GM23248 (cell line): ENCODE measurements around the gene KDM2A. TPM values are rescaled to one million over a fixed set of nuclear protein-coding genes. Genes with fewer than 3 reads are reported as not detected.
"Not testable (repeated sequence)": the region's sequence is repeated elsewhere in the genome, so short reads cannot be mapped to it uniquely, and the experiment has no call there.

Experiments
- DNase-seq: peaks from one replicate; pipeline ENCODE4 v3.0.0-alpha.2; 2015
- H2AFZ ChIP-seq: fragments of 200-600 bp; sonication (generic); 2 replicates; pipeline ENCODE4 v1.6.1; 2016; ENCODE audit warnings: antibody characterized with exemption
- H3F3A ChIP-seq: fragments of 200-600 bp; sonication (generic); 2 replicates; pipeline ENCODE4 v1.6.1; 2016; ENCODE audit warnings: mild to moderate bottlenecking, antibody characterized with exemption, mixed run types; ENCODE audit not compliant: insufficient read depth
- H3K27ac ChIP-seq: fragments of 200-600 bp; sonication (generic); 2 replicates; pipeline ENCODE4 v1.5.1; 2016; ENCODE audit warnings: mild to moderate bottlenecking
- H3K27me3 ChIP-seq: fragments of 200-600 bp; sonication (generic); replicated peaks from 2 replicates; pipeline ENCODE4 v1.6.1; 2016; ENCODE audit warnings: mild to moderate bottlenecking; ENCODE audit not compliant: insufficient read depth
- H3K36me3 ChIP-seq: fragments of 200-600 bp; sonication (generic); 2 replicates; pipeline ENCODE4 v1.6.1; 2016; ENCODE audit warnings: low read depth, mild to moderate bottlenecking
- H3K4me1 ChIP-seq: fragments of 200-600 bp; sonication (generic); 2 replicates; pipeline ENCODE4 v1.6.1; 2016; ENCODE audit warnings: mild to moderate bottlenecking; ENCODE audit not compliant: insufficient read depth
- H3K4me2 ChIP-seq: fragments of 200-600 bp; sonication (generic); one replicate; pipeline ENCODE4 v1.6.1; 2016; ENCODE audit warnings: mild to moderate bottlenecking; ENCODE audit not compliant: unreplicated experiment
- H3K4me3 ChIP-seq: fragments of 200-600 bp; sonication (generic); 2 replicates; pipeline ENCODE4 v1.5.1; 2016; ENCODE audit warnings: mild to moderate bottlenecking
- H3K79me2 ChIP-seq: fragments of 200-600 bp; sonication (generic); 2 replicates; pipeline ENCODE4 v1.6.1; 2016; ENCODE audit warnings: mild to moderate bottlenecking; ENCODE audit not compliant: insufficient read depth
- H3K9ac ChIP-seq: fragments of 200-600 bp; sonication (generic); 2 replicates; pipeline ENCODE4 v1.6.1; 2016; ENCODE audit warnings: mild to moderate bottlenecking
- H3K9me2 ChIP-seq: fragments of 200-600 bp; sonication (generic); 2 replicates; pipeline ENCODE4 v1.6.1; 2016; ENCODE audit warnings: mixed run types, mild to moderate bottlenecking, moderate library complexity; ENCODE audit not compliant: insufficient read depth
- H3K9me3 ChIP-seq: fragments of 200-600 bp; sonication (generic); one replicate; pipeline ENCODE4 v1.6.1; 2017; ENCODE audit warnings: low read depth
- H4K20me1 ChIP-seq: fragments of 200-600 bp; sonication (generic); 2 replicates; pipeline ENCODE4 v1.6.0; 2016; ENCODE audit not compliant: insufficient read depth
- EZH2 ChIP-seq: fragments of 200-600 bp; sonication (generic); IDR thresholded peaks from 2 replicates; pipeline ENCODE4 v1.6.1; 2018; ENCODE audit warnings: antibody characterized with exemption, mild to moderate bottlenecking; ENCODE audit not compliant: insufficient read depth, poor library complexity, severe bottlenecking
- EZH2phosphoT487 ChIP-seq: fragments of 200-600 bp; sonication (generic); IDR thresholded peaks from 2 replicates; pipeline ENCODE4 v1.6.1; 2018; ENCODE audit warnings: antibody characterized with exemption, moderate library complexity, mild to moderate bottlenecking, low read depth; ENCODE audit not compliant: insufficient read depth
- WGBS, 2 experiments: methylation state at CpG; one replicate each; pipeline ENCODE4 v1.1.6; 2015 to 2017; ENCODE audit warnings: low lambda C conversion rate in 2 of 2, low coverage in 1 of 2; ENCODE audit errors: missing lambda C conversion rate in 2 of 2; 5-methylcytosine and 5-hydroxymethylcytosine counted together
- in situ Hi-C: fragments of 300-500 bp; cut with MboI; formaldehyde crosslinking; loops from 2 replicates; pipeline ENCODE4 v1.15.0; 2020
- polyA plus RNA-seq: library from polyadenylated mRNA; unstranded; fragments of >200 nt; fragmentation: Nextera tagmentation; extraction: Ambion mirVana; gene quantifications from 2 replicates; pipeline ENCODE4 v1.2.1, GENCODE V29; 2016
- total RNA-seq: library from RNA; depleted of rRNA; stranded (reverse); fragments of >200 nt; shearing (Covaris generic); gene quantifications from 2 replicates; pipeline ENCODE4 v1.2.3, GENCODE V29; 2014

KDM2A gene
- total and polyA plus RNA-seq, 2 experiments from 2014 or later: 12.1 to 34.4 TPM

DNA sequence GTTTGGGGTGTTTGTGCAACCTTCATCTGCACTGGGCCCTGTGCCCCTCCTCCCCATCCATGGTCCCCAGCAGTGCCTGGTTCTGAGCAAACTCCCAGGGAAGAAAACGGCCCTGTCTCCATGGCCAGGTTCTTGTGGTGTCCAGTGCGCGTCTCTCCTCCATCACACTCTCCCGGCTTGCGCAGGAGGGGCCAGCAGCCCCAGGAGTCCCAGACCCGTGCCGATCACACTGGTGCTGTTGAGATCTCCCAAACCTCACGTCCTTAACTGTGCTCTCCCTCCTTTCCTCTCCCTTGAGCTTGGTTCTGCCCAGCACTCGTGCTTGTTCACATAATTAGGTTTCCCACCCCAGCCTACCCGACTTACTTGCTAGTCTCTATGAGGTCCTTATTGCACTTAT is 136.3 kb downstream of the KDM2A start:
- Histone ChIP-seq H3K27me3 (no peaks in the 10 kb centered on the region), H3K9me2 (no peaks in the 10 kb centered on the region), H4K20me1 (no peaks in the 10 kb centered on the region), H3K36me3 (peaks cover 60% of the 10 kb centered on the region), H3K9me3 (no peaks in the 10 kb centered on the region), H3K4me2 (no peak overlapping the region), H3K27ac (no peak overlapping the region), H3K79me2 (peaks cover 18% of the 10 kb centered on the region), H3F3A (peaks cover 58% of the 10 kb centered on the region), H3K9ac (no peak overlapping the region), H2AFZ (no peak overlapping the region), H3K4me1 (no peaks in the 10 kb centered on the region), H3K4me3 (no peak overlapping the region)
- TF ChIP-seq EZH2phosphoT487 (no peak), EZH2 (no peak)
- no peak for DNase-seq
- in situ Hi-C loops: no loop called here
- WGBS, 2 experiments: 83 to 84% methylated on average over 10 of the region's 10 CpGs

DNA sequence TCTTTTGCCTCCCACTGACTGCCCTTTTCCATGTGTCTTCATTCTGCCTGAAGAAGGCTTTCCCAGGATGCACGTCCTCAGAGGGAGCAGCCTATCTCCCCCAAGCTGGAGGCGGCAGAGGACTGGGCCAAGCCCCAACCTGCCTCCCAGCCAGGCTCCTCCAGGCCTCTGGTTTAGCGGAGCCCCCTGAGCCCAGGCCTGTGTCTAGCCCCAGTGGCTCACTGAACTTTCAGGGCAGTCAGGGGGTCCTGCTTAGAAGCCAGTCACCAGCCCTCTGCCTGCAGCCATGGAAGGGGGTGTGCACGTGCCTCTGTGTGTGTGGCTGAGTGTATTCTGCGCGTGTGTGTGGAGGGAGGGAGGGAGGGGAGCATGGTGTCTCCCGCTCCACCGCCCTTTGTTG is 136.8 kb downstream of the KDM2A start:
- in situ Hi-C loops: no loop called here
- Histone ChIP-seq H3K36me3 (peaks cover 55% of the 10 kb centered on the region), H2AFZ (no peak overlapping the region), H3F3A (peaks cover 58% of the 10 kb centered on the region), H3K27ac (no peak overlapping the region), H3K27me3 (no peaks in the 10 kb centered on the region), H3K4me3 (no peak overlapping the region), H3K9ac (no peak overlapping the region), H3K9me2 (no peaks in the 10 kb centered on the region), H3K4me2 (no peak overlapping the region), H3K79me2 (peaks cover 15% of the 10 kb centered on the region), H3K4me1 (no peaks in the 10 kb centered on the region), H4K20me1 (no peaks in the 10 kb centered on the region), H3K9me3 (no peaks in the 10 kb centered on the region)
- DNase-seq: no peak
- no peak for TF ChIP-seq EZH2
- TF ChIP-seq EZH2phosphoT487: no peak
- WGBS, 2 experiments: 75 to 86% methylated on average over 4 to 8 of the region's 8 CpGs

DNA sequence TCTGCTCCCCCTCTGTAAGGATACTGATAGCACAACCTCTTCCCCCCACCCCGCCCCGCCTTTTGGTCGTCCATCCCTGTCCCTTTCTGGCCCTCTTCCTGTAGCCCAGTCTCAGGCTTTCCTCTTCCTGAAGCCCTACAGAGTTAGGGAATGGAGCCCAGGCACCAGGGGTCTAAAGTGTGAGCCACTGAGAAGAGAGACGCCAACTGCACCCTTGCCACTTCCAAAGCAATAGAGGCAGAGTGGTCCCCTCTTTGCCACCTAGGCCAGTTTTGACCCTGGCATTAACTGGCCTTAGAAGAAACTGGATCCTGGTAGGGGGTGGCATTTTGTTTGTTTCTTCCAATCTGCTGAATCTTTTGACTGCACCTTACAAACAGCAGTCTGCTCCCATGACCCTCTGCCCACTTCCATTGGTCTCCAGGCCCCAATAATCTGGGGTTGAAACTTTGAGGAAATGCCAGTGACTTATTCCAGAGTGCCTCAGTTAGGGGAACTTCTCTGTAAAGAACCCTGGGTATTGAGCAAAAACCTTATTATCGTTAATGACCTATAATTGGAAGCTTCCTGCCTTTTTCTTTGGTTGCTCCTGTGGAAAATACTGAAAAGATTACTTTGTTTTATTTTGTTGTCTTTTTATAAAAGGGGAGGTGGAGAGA is 137.5 kb downstream of the KDM2A start:
- peaks cover 47% of the 10 kb centered on the region for H3K36me3 ChIP-seq
- no peak overlapping the region for H2AFZ ChIP-seq
- no peaks in the 10 kb centered on the region for H4K20me1 ChIP-seq
- H3K4me3 ChIP-seq: no peak overlapping the region
- H3K27ac ChIP-seq: no peak overlapping the region
- no peak for TF ChIP-seq EZH2
- TF ChIP-seq EZH2phosphoT487: no peak
- H3K4me2 ChIP-seq: no peak overlapping the region
- WGBS, 2 experiments: 71 to 73% methylated on average over 5 of the region's 5 CpGs
- H3K79me2 ChIP-seq: peaks cover 8% of the 10 kb centered on the region
- peaks cover 53% of the 10 kb centered on the region for H3F3A ChIP-seq
- no peaks in the 10 kb centered on the region for H3K27me3 ChIP-seq
- in situ Hi-C loops: no loop called here
- H3K9ac ChIP-seq: no peak overlapping the region
- no peak for DNase-seq
- H3K9me2 ChIP-seq: no peaks in the 10 kb centered on the region
- no peaks in the 10 kb centered on the region for H3K9me3 ChIP-seq
- H3K4me1 ChIP-seq: no peaks in the 10 kb centered on the region

DNA sequence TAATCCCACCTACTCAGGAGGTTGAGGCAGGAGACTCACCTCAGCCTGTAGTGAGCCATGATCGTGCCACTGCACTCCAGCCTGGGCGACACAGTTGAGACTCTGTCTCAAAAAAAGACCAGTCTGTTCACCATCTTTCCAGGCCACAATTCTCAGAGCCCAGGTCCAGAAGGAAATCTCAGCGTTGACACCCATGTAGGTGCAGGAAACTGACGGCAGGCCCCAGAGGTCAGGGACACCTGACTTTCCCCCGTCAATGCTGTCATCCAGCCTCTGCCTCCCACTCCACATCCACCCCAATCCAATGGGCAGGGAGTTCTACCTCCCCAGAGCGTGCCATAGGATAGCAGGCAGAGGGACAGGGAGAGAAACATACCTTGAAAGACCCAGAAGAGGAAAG is 141.3 kb downstream of the KDM2A start:
- in situ Hi-C loops: no loop called here
- Histone ChIP-seq H3K9me2 (no peaks in the 10 kb centered on the region), H3K27me3 (no peaks in the 10 kb centered on the region), H3K9me3 (no peaks in the 10 kb centered on the region), H3K4me2 (no peak overlapping the region), H3K4me3 (no peak overlapping the region), H3K36me3 (peaks cover 17% of the 10 kb centered on the region; the same call in 1 of the 2 replicates), H3F3A (peaks cover 40% of the 10 kb centered on the region), H4K20me1 (no peaks in the 10 kb centered on the region), H3K9ac (no peak overlapping the region), H3K79me2 (no peaks in the 10 kb centered on the region), H3K27ac (no peak overlapping the region), H2AFZ (no peak overlapping the region), H3K4me1 (peaks cover 10% of the 10 kb centered on the region)
- no peak for DNase-seq
- 66 to 69% methylated on average over 6 of the region's 6 CpGs for WGBS, 2 experiments
- no peak for TF ChIP-seq EZH2phosphoT487
- TF ChIP-seq EZH2: no peak

DNA sequence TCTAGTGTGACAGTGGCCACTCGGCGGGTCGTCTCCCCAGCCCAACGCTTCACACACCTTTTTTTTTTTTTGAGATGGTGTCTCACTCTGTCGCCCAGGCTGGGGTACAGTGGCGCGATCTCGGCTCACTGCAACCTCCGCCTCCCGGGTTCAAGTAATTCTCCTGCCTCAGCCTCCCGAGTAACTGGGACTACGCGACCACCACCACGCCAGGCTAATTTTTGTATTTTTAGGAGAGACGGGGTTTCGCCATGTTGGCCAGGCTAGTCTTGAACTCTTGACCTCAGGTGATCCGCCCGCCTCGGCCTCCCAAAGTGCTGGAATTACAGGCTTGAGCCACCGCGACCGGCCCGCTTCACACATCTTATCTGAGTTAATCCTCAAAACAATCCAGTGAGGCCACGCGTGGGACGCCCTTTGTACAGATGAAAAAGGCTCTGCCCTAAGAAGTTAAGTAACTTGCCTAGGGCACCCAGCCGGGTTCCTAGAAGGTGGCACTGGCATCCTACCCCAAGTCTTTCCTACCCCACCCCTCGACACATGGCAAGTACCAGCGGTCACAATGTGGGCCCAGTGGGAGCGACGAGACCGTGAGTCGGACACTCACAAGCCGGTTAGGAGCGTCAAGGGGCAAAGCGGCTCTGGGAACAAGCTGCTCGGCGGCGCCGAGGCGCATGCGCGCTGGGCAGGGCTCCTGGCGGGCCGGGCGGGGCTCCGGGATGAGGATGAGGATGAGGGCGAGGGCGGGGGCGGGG is 142.0 kb downstream of the KDM2A start:
- H3K27me3 ChIP-seq, H4K20me1 ChIP-seq, H3K79me2 ChIP-seq, in situ Hi-C loops, H3K9me2 ChIP-seq, H3K27ac ChIP-seq, H3K9me3 ChIP-seq: not testable (repeated sequence)
- 29 to 31% methylated on average over 41 to 50 of the region's 50 CpGs for WGBS, 2 experiments
- peak overlapping the region; percentile 88 for H2AFZ ChIP-seq
- peaks cover 14% of the 10 kb centered on the region for H3K4me1 ChIP-seq
- H3K9ac ChIP-seq: peak overlapping the region; percentile 60
- peak overlapping the region; percentile 74 for H3K4me2 ChIP-seq
- peak overlapping the region; percentile 68 for H3K4me3 ChIP-seq
- DNase-seq: peak; percentile 79
- peaks cover 39% of the 10 kb centered on the region for H3F3A ChIP-seq
- H3K36me3 ChIP-seq: peaks cover 11% of the 10 kb centered on the region; the same call in 1 of the 2 replicates
